HTERT RPE-1 (cell line): ENCODE data around the gene GRIK4.
"Not testable (repeated sequence)": the region's sequence is repeated elsewhere in the genome, so short reads cannot be mapped to it uniquely, and the experiment has no call there.

Experiments
- in situ Hi-C: fragments of 300-500 bp; cut with MboI; formaldehyde crosslinking; loops from 4 replicates; pipeline ENCODE4 v1.14.3; 2020; ENCODE audit warnings: low sequenced_read_pairs

Gene GRIK4

DNA sequence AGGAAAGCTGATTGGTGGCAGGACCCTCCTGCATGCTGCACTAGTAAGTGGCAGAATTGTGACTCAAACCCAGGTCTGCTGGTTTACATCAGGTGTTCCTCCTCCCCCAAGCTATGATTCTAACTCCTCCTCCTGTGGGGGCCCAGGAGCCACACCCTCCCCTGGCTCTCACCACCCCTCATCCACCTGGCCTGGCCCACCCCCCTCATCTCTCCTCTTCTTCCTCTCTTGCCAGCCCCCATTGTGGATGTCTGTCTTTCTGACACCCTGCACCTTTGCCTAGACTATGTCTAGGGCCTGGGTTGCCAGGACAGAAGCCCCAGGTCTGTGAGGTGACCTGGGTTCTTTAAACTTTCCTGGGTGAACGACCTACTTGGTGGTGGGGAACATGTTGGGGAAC is 59.9 kb downstream of the GRIK4 start:
- in situ Hi-C loops = no loop called here

DNA sequence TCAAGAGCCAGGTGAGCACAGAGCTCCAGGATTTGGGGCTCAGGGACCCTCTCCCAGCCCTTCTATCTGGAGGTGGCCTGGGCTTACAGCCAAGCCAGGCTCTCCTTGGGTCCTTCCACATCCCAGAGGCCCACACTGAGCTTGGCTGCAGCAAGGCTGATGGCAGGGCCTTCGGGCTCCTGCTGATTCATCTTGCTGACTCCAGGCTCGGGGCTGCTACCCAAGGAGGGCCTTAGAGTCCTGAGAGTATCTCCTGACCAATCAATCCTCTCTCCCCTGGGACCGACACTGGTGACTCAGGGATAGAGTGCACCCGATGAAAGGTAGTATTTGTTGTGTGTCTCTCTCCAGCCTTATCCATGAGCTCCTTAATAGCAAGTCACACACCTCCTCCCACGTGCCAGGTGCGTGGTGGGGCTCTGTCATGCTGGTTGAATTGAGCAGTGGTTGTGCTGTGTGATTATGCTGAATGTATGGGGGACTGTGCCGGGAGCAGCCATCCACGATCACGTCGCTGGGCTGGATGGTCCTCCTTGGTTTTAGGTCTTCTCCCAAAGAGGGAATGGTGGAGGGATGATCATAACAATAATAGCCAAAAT is 62.3 kb downstream of the GRIK4 start:
- in situ Hi-C loops = no loop called here

DNA sequence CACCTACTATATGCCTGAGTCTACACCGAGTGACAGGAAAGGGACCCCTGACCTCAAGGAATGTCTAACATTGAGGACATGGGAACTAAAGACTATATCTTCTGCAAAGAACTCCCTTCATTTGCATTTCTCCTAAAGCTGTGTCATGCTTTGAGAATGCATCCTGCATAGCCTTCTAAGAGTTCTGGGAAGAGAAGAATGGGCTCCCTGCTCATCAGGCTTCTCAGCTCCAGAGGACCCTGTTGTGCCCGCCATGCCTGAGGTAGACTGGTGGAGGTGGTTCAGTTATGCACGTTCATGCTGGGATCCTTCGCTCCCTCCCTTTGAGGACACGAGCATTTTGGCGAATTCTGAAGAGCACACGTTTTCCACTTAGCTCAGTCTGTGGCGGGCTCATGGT is 63.3 kb downstream of the GRIK4 start:
- in situ Hi-C loops = no loop called here

DNA sequence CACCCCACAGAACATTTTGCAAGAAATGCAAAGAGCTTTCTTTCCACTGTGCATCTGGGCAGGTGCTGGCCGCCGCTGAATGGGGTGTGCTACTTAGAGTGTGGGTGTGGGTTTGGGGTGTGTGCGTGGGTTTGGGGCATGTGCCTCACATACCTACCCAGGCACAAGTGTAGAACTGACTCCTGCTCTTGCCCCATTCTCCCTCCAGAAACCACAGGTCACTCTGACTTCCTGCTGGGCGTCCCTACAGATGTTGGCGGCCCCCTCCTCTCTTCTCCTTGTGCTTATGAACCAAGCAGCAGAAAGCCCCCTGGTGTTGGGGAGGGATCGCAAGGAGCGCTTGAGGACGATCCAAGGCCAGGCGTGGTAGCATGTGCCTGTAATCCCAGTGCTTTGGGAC is 63.9 kb downstream of the GRIK4 start:
- in situ Hi-C loops = no loop called here

DNA sequence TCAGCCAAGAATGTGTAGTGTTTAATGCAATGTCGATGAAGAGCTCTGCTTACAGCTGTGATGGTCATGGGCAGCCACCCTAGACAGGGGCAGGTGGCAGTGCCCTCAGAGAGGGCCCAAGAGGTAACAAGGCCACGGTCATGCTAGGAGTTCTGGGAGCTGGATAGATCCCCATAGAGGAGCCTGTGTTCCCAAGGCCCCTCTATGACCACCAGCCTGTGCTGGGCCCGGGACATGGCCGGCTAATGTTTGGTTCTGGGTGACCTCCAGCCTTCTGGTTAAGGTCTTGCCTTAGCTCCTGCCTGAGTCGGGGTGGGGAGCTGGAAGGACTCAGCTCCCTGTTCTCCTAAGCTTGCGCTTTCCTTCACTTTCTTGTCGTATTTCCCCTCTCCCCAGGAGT is 65.1 kb downstream of the GRIK4 start:
- in situ Hi-C loops = no loop called here

DNA sequence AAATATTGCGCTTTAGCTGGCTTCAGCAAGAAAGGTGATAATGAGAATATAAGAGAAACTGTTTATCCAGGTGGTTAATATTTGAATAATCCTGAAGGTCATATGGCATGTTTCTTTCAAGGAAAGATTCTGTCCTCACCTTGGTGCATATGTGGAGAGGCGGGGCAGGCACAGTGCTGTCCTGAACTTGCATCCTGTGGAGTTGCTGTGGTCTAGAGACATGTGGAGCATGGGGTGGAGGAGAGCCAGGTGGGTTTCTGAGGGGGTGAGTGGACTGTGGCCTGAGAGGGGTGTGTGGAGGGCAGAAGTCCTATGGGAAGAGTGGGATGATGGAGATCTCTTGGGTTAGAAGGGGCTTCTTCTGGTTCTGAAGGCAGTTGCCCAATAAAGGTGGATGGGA is 65.5 kb downstream of the GRIK4 start:
- in situ Hi-C loops = no loop called here

DNA sequence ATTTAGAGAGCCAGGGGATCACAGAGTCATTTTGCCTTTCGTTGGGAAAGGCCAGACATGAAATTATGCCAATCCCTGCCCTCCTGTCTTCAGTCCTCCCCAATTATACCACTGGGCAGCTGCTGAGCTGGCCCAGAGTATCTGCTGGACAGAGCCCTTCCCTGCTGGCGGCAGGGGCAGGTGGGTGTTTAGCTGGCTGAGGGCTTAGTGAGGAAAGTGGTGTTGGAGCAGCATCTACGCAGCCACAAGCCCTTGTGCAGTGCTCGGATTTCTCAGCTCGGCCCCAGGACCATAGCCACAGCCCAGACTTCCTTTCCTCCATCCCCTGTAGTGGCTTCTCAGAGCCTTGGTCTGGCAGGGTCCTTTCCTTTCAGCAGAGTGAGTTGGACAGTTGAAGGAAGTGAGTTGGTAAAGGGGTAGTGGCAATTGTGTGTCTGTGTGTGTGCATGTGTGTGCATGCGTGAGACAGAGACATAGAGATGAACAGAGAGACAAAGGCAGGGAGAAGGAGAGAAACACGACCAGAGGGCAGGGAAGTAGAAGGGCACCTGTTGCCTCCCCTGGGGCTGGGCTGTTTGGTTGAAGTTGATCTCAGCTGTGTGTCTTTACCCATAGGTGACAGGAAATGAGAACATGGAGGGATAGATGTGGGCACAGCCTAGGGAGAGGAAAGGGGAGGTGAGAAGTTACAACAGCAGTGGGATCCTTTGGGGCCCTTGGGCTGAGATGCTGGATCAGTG is 66.2 kb downstream of the GRIK4 start:
- in situ Hi-C loops = no loop called here

DNA sequence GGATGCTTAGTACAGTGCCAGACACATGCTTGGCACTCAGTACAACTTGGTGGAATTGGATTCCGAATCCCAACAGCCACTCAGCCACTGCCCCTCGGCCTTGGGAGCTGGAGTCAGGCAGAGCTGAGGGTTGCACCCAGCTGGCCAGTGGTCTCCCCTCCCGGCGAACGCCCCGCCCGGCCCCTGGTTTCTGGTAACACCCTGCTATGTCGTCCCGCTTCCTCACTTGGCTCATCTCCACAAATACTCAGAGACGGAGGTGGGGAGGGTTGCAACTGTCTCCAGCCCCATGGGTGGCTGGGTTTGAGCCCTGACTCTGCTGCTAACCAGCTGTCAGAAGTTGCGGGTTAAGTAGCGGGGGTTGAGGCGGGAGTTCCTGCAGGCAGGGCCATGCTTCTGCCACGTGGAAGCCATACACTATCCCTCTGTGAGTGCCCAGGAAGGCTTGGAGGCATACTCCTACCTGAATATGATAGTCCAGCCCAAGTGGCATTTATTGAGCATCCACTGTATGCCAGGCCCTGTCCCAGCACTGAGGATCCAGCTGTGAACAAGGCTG is 67.1 kb downstream of the GRIK4 start:
- in situ Hi-C loops = no loop called here

DNA sequence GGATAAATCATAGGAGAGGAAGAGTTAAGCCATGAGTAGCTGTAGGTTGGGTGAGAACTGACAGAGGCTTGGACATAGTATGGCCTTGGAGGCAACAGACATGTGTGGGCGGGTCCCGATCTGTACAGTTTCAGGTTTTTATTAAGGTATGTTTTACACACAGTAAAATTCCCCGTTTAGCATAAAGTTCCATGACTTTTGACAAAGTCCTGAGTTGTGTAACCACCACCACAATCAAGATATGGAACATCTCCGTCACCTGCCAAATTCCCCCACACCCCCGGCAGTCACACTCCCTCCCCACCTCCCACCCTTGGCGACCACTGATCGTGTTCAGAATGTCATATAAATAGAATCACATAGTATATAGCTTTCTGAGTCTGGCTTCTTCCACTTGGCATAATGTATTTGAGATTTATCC is 68.1 kb downstream of the GRIK4 start:
- in situ Hi-C loops = no loop called here

DNA sequence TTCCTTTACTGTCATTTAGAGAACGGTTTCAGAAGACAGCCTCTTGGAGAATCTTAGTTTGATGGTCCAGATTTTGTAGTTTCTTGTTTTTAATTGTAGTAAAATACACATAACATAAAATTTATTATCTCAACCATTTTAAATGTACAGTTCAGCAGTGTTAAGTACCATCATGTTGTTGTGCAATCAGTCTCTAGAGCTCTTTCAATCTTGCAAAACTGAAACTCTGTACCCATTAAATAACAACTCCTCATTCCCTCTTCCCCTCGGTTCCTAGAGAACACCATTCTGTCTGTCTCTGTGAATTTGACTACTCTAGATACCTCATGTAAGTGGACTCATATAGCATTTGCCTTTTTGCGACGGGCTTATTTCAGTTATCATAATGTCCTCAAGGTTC is 69.8 kb downstream of the GRIK4 start:
- in situ Hi-C loops = no loop called here

DNA sequence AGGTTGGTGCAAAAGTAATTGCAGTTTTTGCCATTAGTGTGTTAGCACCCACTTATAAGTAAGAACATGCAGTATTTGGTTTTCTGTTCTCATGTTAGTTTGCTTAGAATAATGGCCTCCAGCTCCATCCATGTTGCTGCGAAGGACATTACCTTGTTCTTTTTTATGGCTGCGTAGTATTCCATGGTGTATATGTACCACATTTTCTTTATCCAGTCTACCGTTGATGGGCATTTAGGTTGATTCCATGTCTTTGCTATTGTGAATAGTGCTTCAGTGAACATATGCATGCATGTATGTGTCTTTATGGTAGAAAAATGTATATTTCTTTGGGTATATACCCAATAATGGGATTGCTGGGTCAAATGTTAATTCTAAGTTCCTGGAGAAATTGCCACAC is 71.0 kb downstream of the GRIK4 start:
- in situ Hi-C loops = not testable (repeated sequence)

DNA sequence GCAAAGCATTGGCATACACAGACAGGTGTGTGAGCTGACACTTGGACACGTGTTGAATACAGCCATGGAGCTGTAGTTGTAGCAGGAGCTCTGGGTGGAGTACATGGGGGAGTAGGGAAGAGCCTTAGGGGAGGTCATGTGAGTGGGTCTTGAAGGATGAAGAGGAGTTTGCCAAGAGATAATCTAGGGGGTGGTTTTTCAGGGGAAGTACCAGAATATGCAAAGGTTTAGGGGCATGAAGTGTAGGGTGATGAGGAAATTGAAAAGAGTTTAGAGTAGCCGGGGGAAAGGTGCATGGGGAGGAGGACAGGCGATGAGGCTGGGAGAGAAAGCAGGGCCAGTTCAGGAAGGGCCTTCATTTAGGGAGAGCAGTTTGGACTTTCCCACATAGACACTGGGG is 74.5 kb downstream of the GRIK4 start:
- in situ Hi-C loops = no loop called here

DNA sequence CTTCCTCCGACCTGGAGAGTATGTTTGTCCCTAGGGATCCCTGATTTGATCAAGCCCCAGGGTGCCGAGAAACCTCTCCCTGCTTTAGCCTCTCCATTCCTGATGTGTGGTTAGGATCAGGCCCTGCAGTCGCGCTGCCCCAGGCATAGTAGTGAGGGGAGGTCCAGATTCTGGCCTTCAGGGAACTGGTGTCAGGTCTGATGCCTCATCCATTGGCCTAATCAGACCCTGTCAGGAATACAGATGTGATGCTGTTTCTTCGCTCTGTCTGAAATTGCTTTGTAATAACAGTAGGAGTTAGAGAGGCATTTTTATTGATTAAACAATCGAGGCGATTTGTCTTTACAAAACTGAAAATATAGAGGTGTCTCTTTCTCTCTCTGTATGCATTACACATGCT is 75.2 kb downstream of the GRIK4 start:
- in situ Hi-C loops = no loop called here

DNA sequence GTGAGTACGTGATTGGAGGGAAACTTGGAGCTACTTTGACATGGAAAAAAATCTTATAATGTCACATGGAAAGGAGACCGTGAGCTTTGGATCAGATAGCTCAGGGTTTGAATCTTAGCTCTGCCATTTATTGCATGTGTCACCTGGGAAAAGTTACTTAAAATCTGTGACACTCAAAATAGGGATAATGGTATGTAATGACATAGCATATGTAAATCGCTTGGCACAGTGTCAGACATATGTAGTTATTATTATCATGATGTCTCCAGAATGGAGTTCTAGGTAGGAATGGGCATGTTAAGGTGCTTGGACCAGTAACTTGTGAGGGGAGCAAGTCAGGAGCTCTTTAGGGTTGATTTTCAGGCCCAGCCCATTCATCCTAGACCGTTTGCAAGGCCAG is 75.8 kb downstream of the GRIK4 start:
- in situ Hi-C loops = no loop called here

DNA sequence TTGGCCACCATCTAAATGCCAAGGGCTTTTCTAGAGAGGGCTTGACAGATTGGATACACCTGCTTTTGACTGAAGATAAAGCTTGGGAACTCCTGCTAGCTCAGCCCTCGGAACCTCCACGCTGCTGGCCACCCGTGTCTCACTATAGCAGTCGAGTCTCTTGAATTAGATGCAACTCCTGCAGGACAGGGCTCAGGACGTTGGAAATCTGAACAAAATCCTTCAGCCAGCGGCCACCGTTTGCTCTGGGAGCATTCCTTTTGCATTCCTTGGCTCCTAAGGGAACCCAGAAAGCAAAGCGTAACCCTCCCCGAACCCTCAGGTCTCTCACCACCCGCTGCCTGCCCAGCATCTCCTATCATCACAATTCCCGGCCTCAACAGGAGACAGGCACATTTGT is 77.8 kb downstream of the GRIK4 start:
- in situ Hi-C loops = no loop called here

DNA sequence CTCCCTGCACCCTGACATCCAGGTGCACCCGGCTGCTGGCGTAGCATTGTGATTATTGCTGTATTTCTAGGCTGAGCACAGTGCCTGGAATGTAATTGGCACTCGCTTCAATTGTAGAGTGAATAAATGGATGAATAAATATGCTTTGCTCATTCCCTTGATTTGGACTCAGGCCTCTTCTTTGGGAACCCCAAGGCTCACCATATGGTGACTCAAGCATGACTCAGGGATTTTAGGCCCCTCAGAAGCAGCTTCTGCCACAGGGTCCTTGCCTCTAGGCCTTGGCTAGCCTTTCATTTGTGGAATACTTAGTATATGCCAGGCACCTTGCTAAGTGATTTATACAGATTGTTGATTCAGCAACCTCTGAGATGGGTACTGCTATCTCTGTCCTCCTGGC is 78.9 kb downstream of the GRIK4 start:
- in situ Hi-C loops = no loop called here

DNA sequence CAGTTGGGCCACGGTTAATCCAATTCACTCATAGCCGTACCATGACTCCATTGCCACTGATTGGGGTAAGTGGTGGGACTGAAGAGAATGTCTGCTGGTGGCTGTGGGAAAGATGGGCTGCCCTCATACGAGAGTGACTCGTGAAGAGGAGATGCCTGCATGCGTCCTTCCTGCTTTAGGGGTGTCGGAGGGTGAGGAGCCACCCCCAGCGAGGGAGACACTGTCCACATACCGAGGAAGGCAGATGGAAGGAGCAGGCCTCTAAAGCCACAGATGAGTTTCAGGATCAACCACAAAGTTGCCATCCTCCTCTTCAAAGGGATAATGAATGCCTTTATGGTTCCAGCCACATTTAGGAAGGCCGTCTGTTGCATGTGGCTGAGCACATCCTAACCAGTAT is 83.2 kb downstream of the GRIK4 start:
- in situ Hi-C loops = no loop called here

DNA sequence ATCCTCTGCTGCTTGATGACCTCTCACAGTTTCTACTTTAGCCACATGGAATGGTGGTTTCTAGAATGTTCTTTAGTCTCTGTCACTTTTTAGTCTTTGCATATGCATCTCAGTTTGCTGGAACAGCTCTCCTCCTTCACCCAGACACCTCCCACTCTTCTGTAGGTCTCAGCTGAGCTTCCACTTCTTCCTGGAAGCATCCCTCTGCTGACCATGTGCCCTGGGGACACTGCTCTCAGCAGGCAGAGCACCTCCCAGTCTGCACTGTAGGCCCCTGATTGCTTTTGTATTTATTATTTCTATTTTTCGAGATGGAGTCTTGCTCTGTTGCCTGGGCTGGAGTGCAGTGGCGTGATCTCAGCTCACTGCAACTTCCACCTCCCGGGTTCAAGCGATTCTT is 84.0 kb downstream of the GRIK4 start:
- in situ Hi-C loops = no loop called here

DNA sequence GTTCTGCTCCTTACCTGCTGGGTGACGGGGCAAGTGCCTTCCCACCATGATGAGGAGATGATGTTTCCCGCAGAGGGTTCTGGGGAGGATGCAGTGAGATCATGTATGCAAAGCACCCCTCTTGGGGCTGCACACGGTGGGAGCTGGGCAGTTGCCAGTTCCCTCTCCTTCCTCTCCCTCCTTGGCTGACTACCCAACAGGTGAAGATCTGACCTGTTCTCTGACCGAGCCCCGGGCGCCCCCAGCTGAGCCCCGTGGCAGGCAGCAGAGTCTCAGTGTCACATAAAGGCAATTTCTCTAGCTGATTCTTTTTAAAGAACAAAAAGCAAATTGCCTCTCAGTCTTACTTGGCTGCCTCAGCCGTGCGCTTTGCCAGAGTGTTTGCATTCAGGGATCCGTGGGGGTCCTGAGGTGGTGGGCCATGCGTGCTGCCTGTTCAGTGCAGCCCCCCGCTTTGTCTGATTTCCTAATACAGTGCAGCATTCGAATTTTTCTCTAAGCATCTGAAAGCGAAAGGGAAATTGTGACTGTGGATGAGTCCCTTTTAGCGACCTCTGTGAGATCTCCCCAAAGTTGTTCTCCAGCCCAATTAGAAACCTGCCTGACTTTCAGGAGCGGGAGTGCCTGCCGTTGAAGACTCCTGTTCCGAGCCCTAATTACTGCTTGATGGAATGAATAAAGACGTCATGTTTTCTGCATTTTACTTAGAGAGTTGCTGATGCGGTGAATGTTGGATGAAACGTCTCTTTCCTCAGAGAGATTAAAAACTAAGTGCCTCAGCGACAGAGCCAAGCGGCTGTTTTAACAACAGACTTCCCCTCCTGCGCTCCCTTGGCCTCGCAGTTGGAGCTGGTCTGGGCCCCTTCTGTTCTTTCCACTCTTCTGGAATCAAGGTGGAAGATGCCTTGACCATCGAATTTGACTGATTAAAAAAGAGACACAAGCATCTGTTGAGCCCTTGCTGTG is 86.0 kb downstream of the GRIK4 start:
- in situ Hi-C loops = no loop called here

DNA sequence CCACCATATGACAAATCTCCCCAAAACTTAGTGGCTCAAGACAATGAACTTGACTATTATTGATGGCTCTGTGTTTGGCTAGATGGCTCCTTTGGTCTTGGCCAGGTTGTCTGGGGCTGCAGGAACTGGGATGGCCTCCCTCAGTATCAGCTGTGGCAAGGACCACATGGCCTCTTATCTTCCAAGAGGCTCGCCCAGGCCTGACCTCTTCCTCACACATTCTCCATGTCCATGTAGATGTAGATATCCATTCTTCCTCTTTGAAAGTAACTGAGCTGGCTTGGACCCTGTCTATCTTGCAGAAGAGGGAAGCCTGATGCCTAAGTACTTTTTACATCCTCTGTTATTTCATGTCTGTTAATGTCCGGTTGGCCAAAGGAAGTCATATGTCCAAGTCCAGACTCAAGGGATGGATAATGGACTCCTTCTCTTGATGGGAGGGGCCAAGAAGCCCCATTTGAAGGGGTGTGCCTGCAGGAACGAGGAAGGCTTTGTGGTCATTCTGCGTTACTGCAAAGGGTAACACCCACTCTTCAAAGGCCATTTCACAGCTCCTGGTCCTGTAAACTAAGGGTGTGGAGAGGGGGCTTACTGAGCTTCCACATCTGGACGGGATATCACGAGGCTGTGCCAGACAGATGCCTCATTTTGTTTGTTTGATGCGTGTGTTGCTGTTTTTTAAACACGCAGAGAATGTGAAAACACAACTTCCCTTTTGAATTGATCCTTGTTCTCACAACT is 87.1 kb downstream of the GRIK4 start:
- in situ Hi-C loops = no loop called here
